Aorta (tissue), 5 donors: ENCODE measurements around the gene USP5. TPM values are rescaled to one million over a fixed set of nuclear protein-coding genes. Genes with fewer than 3 reads are reported as not detected.

Source experiments
- ATAC-seq: fragments of 200-7000 bp; cut with Tn5 transposase; one replicate; pipeline ENCODE4 v1.9.1; 2022; ENCODE audit warnings: moderate library complexity; ENCODE audit not compliant: low FRiP score
- DNase-seq, 2 donors: peaks; one replicate each; pipeline ENCODE4 v3.0.0-alpha.2; 2020
- H3K27ac ChIP-seq, 2 donors: one replicate each; pipeline ENCODE4 v1.5.1; 2013; ENCODE audit warnings: low read length in 2 of 2, mild to moderate bottlenecking in 2 of 2, moderate library complexity in 2 of 2, control low read depth in 1 of 2, inconsistent platforms in 1 of 2, low read depth in 1 of 2
- H3K27me3 ChIP-seq, 2 donors: one replicate each; pipeline ENCODE4 v1.6.1; 2013; ENCODE audit warnings: control low read depth in 1 of 2, low read length in 1 of 2, mild to moderate bottlenecking in 1 of 2, moderate library complexity in 1 of 2; ENCODE audit not compliant: insufficient read depth in 2 of 2, control insufficient read depth in 1 of 2
- H3K36me3 ChIP-seq, 2 donors: one replicate each; pipeline ENCODE4 v1.6.1; 2013; ENCODE audit warnings: control low read depth in 1 of 2, low read length in 1 of 2, mild to moderate bottlenecking in 1 of 2; ENCODE audit not compliant: insufficient read depth in 2 of 2, control insufficient read depth in 1 of 2
- H3K4me1 ChIP-seq, 2 donors: one replicate each; pipeline ENCODE4 v1.6.1; 2013; ENCODE audit warnings: low read length in 2 of 2, control low read depth in 1 of 2, mild to moderate bottlenecking in 1 of 2, moderate library complexity in 1 of 2; ENCODE audit not compliant: insufficient read depth in 2 of 2, control insufficient read depth in 1 of 2
- H3K4me3 ChIP-seq, 2 donors: one replicate each; pipeline ENCODE4 v1.5.1; 2013; ENCODE audit warnings: low read length in 2 of 2, control low read depth in 1 of 2, mild to moderate bottlenecking in 1 of 2
- H3K9me3 ChIP-seq: one replicate; pipeline ENCODE4 v1.6.1; 2013; ENCODE audit warnings: mild to moderate bottlenecking, low read length; ENCODE audit not compliant: control insufficient read depth
- WGBS, 2 donors: extraction: QIAGEN DNeasy Blood & Tissue Kit; methylation state at CpG; one replicate each; pipeline ENCODE4 v1.1.7; 2013; 5-methylcytosine and 5-hydroxymethylcytosine counted together
- intact Hi-C, 2 donors: fragments of 100-400 bp; cut with DNase I; formaldehyde crosslinking; loops; one replicate each; pipeline versions ENCODE4 v1.14.2 to v1.15.0; 2022
- polyA plus RNA-seq, 2 donors: library from polyadenylated mRNA; stranded (reverse); fragments of 200-250 nt; gene quantifications; one replicate each; pipeline ENCODE4 v1.2.3, GENCODE V29; 2013
- total RNA-seq, 2 donors: library from RNA; stranded (reverse); fragmentation: NEBNext Ultra II Directional; extraction: Animal tissue kit (Norgen Biotek cat#: 25700); gene quantifications; one replicate each; pipeline ENCODE4 v1.2.1, GENCODE V29; 2021
- donor health status: healthy with polysubstance abuse.
- donor health status: Bipolar disorder and iron deficiency.
- donor health status: DM: no; HTN: no; CAD: no.
- donor health status: DM: no; HTN: no; CAD: no.
- donor health status: DM: yes; HTN: yes; CAD: no.

USP5 gene
- total and polyA plus RNA-seq, 4 donors: 26.7 to 64.6 (median 53.2) TPM

GRCh38 chr12:6828781-6829535, 23.0 kb upstream of the USP5 start:
- Histone ChIP-seq H3K4me1 (no peaks in the 10 kb centered on the region), H3K36me3 (peaks cover 0 to 2% of the 10 kb centered on the region in 2 donors), H3K9me3 (no peaks in the 10 kb centered on the region), H3K27me3 (no peaks in the 10 kb centered on the region), H3K27ac (peak overlapping the region; percentile 71 to 87), H3K4me3 (peak overlapping the region; percentile 90 to 92)
- ATAC-seq (peak; percentile 57), DNase-seq (peak; percentile 70 to 86)
- 0 to 1% methylated on average over 70 to 71 of the region's 71 CpGs for WGBS, 2 donors
- intact Hi-C loops: loop anchor here (5.0 to 10.0 kb wide), 4 partner anchors 77 to 214 kb away; partner anchors contain the start of gene MLF2 (in 2 of the 2)

- peak overlapping the region in 1 of 2 donors; percentile 71 for H3K27ac ChIP-seq
- H3K4me1 ChIP-seq: no peaks in the 10 kb centered on the region
- H3K36me3 ChIP-seq: peaks cover 0 to 2% of the 10 kb centered on the region in 2 donors
- ATAC-seq: no peak
- WGBS, 2 donors: 13 to 17% methylated on average over 19 of the region's 19 CpGs
- intact Hi-C loops: loop anchor here (5.0 to 10.0 kb wide), 4 partner anchors 77 to 215 kb away; partner anchors contain the start of gene MLF2 (in 2 of the 2)
- H3K4me3 ChIP-seq: peak overlapping the region; percentile 90 to 92
- no peaks in the 10 kb centered on the region for H3K27me3 ChIP-seq
- no peaks in the 10 kb centered on the region for H3K9me3 ChIP-seq
- DNase-seq: peak in 1 of 2 donors; percentile 53
Observed at GRCh38 chr12:6829536-6830220, 22.3 kb upstream of the USP5 start.

- Histone ChIP-seq H3K27ac (no peak overlapping the region), H3K36me3 (peaks cover 0 to 2% of the 10 kb centered on the region in 2 donors), H3K27me3 (no peaks in the 10 kb centered on the region), H3K4me3 (no peak overlapping the region), H3K9me3 (no peaks in the 10 kb centered on the region), H3K4me1 (no peaks in the 10 kb centered on the region)
- 83 to 84% methylated on average over 11 of the region's 11 CpGs for WGBS, 2 donors
- intact Hi-C loops: no loop called here
- ATAC-seq (no peak), DNase-seq (peak; percentile 47 to 71)
Observed at GRCh38 chr12:6830286-6830890, 21.6 kb upstream of the USP5 start.

- Histone ChIP-seq H3K27ac (no peak overlapping the region), H3K27me3 (no peaks in the 10 kb centered on the region), H3K4me1 (no peaks in the 10 kb centered on the region), H3K4me3 (no peak overlapping the region), H3K9me3 (no peaks in the 10 kb centered on the region), H3K36me3 (peaks cover 0 to 2% of the 10 kb centered on the region in 2 donors)
- intact Hi-C loops: no loop called here
- DNase-seq (peak in 1 of 2 donors; percentile 38), ATAC-seq (no peak)
- WGBS, 2 donors: 80 to 84% methylated on average over 6 of the region's 6 CpGs
Observed at GRCh38 chr12:6830999-6831398, 21.0 kb upstream of the USP5 start.

GRCh38 chr12:6831450-6831995, 20.4 kb upstream of the USP5 start:
- Histone ChIP-seq H3K27me3 (no peaks in the 10 kb centered on the region), H3K27ac (no peak overlapping the region), H3K4me3 (no peak overlapping the region), H3K9me3 (no peaks in the 10 kb centered on the region), H3K36me3 (peaks cover 0 to 2% of the 10 kb centered on the region in 2 donors), H3K4me1 (no peaks in the 10 kb centered on the region)
- ATAC-seq: no peak
- WGBS, 2 donors: 78 to 82% methylated on average over 12 of the region's 12 CpGs
- DNase-seq: peak in 1 of 2 donors; percentile 41
- intact Hi-C loops: no loop called here

GRCh38 chr12:6832125-6832524, 19.8 kb upstream of the USP5 start:
- DNase-seq: no peak
- Histone ChIP-seq H3K4me3 (no peak overlapping the region), H3K36me3 (peaks cover 0 to 2% of the 10 kb centered on the region in 2 donors), H3K9me3 (no peaks in the 10 kb centered on the region), H3K27ac (no peak overlapping the region), H3K27me3 (no peaks in the 10 kb centered on the region), H3K4me1 (no peaks in the 10 kb centered on the region)
- ATAC-seq: no peak
- WGBS, 2 donors: 90 to 92% methylated on average over 4 of the region's 4 CpGs
- intact Hi-C loops: no loop called here

GRCh38 chr12:6833189-6833890, 18.6 kb upstream of the USP5 start:
- H3K27ac ChIP-seq: no peak overlapping the region
- peaks cover 0 to 2% of the 10 kb centered on the region in 2 donors for H3K36me3 ChIP-seq
- no peak overlapping the region for H3K4me3 ChIP-seq
- intact Hi-C loops: no loop called here
- no peaks in the 10 kb centered on the region for H3K27me3 ChIP-seq
- DNase-seq: peak in 1 of 2 donors; percentile 41
- WGBS, 2 donors: 56 to 58% methylated on average over 6 of the region's 6 CpGs
- no peak for ATAC-seq
- H3K4me1 ChIP-seq: no peaks in the 10 kb centered on the region
- no peaks in the 10 kb centered on the region for H3K9me3 ChIP-seq

- Histone ChIP-seq H3K36me3 (peaks cover 0 to 5% of the 10 kb centered on the region in 2 donors), H3K27ac (no peak overlapping the region), H3K4me1 (no peaks in the 10 kb centered on the region), H3K9me3 (no peaks in the 10 kb centered on the region), H3K27me3 (no peaks in the 10 kb centered on the region), H3K4me3 (no peak overlapping the region)
- DNase-seq: no peak
- WGBS, 2 donors: 70 to 82% methylated on average over 1 of the region's 1 CpG
- no peak for ATAC-seq
- intact Hi-C loops: no loop called here
Observed at GRCh38 chr12:6834254-6834653, 17.7 kb upstream of the USP5 start.
